SW 1271 (cell line): ENCODE data around the gene HDDC3.
"Not testable (repeated sequence)": the region's sequence is repeated elsewhere in the genome, so short reads cannot be mapped to it uniquely, and the experiment has no call there.

Experiments
- DNase-seq, 2 experiments: peaks; one replicate each; lab custom pipeline; 2025; lab: John Stamatoyannopoulos, UW

Gene HDDC3

GRCh38 chr15:90909976-90910375 lies 22.4 kb downstream of the HDDC3 start:
- no peak for DNase-seq

- DNase-seq, result not testable (repeated sequence)
These were observed 22.9 kb downstream of the HDDC3 start for GRCh38 chr15:90909449-90909848.

GRCh38 chr15:90907838-90908507 lies 24.4 kb downstream of the HDDC3 start:
- DNase-seq, result no peak

GRCh38 chr15:90907051-90907660 lies 25.2 kb downstream of the HDDC3 start:
- DNase-seq, result no peak

GRCh38 chr15:90906181-90906849 lies 26.0 kb downstream of the HDDC3 start:
- no peak for DNase-seq

- no peak for DNase-seq
These were observed 26.8 kb downstream of the HDDC3 start for GRCh38 chr15:90905306-90906180.

- DNase-seq, result no peak
These were observed 27.6 kb downstream of the HDDC3 start for GRCh38 chr15:90904746-90905145.

GRCh38 chr15:90903733-90904536 lies 28.4 kb downstream of the HDDC3 start:
- DNase-seq, result no peak

- peak in 1 of 2 experiments; percentile 64 for DNase-seq
These were observed 29.3 kb downstream of the HDDC3 start, which contains the start of gene MAN2A2 for GRCh38 chr15:90902840-90903732. Gene MAN2A2, plus strand, starts transcription at chr15:90903302. Its CDS starts 906 bp downstream, at chr15:90904208.

- peak; percentile 45 to 86 for DNase-seq
These were observed 30.1 kb downstream of the HDDC3 start for GRCh38 chr15:90902040-90902839.

- no peak for DNase-seq
These were observed 30.9 kb downstream of the HDDC3 start for GRCh38 chr15:90901175-90902039.

- DNase-seq, result not testable (repeated sequence)
These were observed 35.2 kb downstream of the HDDC3 start for GRCh38 chr15:90897131-90897655.

GRCh38 chr15:90895571-90896117 lies 36.7 kb downstream of the HDDC3 start:
- peak in 1 of 2 experiments; percentile 24 for DNase-seq

GRCh38 chr15:90893175-90894090 lies 38.9 kb downstream of the HDDC3 start:
- DNase-seq, result no peak

GRCh38 chr15:90892498-90893174 lies 39.7 kb downstream of the HDDC3 start:
- DNase-seq, result no peak

- DNase-seq, result no peak
These were observed 40.3 kb downstream of the HDDC3 start for GRCh38 chr15:90892023-90892422.
